GM21786 (cell line): ENCODE measurements around the gene USP22.
A peak's percentile ranks its signal among the peaks of the same experiment; 100 is the strongest.
"Not testable (repeated sequence)": the region's sequence is repeated elsewhere in the genome, so short reads cannot be mapped to it uniquely, and the experiment has no call there.

Experiments used
- ATAC-seq: cut with Tn5 transposase; IDR thresholded peaks from one replicate; pipeline ENCODE4 v1.9.1; 2021; ENCODE audit not compliant: unreplicated experiment

USP22 gene

DNA sequence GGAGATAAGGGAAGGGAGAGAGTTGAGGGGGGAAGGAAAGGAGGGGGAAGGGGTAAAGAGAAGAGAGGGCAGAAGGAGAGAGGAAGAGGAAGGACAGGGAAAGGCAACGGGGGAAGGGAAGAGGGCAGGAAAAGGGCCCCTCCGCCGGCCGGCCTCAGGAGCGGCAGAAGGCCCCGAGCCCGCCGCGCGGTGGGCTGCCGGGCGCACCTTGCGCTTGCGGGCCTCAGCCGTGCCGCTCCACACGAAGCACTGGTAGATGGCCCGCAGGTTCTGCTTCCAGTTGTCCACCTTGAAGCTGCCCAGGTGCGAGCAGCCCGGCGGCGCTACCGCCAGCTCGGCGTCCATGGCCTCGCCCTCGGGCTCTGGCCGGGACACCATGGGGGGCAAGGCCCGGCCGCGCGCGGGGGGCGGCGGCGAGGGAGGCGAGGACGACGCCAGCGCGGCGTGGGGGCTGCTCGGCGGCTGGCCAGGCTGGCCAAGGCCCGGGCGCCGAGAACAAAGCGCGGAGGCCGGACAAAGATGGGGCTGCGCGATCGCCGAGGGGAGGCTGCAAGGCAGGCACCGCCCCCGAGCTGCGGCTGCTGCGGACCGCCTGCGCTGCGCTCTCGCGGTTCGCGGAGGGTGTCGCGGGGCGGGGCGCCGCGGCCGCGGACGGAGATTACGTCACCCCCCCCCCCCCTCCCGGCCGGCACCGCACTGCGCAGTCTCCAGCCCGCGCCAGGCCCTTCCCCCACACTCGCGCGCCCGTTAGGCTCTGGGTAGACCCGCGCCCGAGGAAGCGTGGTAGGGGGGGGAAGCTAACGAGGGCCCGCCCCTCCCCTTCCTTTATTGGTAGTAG lies at the start of gene USP22:
TSS of gene USP22 (minus strand) at position 554 of the 838 bp plus-strand sequence. CDS start at position 378, 176 bp downstream.
- peak; percentile 45 for ATAC-seq

- no peak for ATAC-seq
These were observed 48.2 kb upstream of the USP22 start for GRCh38 chr17:21090902-21091618.

DNA sequence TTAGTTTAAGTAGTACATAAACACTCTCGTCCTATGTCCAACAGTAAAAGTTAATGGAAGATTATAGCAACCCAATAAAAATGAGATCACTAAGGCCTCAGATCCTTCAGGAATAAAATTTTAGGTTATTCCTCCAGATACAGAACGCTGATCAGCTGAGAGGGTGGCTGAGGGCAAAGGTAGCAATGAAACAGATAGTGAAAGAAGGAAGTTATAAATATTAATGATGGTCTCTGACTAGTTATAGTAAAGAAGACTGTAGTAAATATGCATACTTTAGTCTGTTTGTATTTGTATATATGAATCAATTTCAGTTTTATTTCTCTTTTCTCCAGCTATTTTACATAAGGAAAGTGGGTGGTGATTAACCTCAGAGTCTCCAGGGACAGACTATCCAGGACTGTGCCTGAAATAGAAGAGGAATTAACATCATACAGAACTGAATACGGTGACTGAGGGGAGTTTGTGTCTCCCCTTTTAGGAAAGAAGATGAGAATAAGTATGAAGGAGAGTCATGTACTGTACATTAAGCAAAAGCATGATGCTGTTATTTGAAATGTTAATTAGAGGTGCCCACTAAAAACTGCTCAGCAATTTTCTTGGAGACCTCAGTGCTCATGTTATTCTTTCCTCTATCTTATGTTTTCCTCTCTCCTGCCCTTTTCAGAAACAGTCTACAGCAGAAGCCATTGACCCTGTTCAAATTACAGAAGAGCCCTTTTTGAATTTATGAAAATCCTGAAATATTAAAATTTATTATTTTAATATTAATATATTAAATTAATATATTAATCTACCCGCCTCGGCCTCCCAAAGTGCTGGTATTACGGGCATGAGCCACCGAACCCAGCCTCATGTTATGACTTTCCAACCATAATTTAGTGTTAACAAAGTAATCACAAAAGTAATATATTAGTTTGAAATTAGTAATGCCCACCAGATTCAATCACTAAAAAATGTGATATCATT lies 47.4 kb upstream of the USP22 start:
- ATAC-seq, result no peak

GRCh38 chr17:21089145-21089544 lies 46.3 kb upstream of the USP22 start:
- no peak for ATAC-seq

DNA sequence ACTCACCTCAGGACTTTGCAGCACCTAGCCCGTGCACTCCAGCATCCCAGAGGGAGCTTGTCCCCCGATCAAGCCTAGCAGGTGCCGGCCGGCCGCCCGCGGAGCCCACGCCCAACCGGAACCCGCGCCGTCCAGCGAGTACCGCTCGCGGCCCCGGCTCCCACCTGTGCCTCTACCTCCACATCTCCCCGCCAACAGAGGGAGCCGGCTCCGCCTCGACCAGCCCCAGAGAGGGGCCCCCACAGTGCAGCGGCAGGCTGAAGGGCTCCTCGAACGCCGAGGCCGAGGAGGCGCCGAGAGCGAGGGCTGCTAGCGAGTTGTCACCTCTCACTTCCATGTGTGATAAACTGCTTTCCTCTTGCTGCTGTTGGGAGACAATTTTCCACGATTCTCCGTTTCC lies 42.9 kb upstream of the USP22 start:
- ATAC-seq, result no peak

- ATAC-seq, result not testable (repeated sequence)
These were observed 42.5 kb upstream of the USP22 start for GRCh38 chr17:21085280-21085679.

DNA sequence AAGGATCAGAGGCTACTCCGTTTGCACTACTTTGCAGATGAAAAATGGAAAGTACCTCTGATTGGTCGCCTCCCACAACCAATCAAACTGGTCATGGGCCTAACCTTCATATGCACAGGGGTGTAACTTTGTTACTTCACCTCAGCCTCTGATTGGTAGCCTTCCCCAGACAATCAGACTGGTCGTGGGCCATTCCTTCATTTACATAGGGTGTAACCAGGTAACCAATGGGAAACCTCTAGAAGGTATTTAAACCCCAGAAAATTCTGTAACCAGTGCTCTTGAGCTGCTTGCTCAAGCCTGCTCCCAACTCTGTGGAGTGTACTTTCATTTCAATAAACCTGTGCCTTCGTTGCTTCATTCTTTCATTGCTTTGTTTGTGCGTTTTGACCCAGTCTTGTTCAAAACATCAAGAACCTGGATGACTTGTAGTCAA lies 39.2 kb upstream of the USP22 start:
- ATAC-seq, result no peak

DNA sequence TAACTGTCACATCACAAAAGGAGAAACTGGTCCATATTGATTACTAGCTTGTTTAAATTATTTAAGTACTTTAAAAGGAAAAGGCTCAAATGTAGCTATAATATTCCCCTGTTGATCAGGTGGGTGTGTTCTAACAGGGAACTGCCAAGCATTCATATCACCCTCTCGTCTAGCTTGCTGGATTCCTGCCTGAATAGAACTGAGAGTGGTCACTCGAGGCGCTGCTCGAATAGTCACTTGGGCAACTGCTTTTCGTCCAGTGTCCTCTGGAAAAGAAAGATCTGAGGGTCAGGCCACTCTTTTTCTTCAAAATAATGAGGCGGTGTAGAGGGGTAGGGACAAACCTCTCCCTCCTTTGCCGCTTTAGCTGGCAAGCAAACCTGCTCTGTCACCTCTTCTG lies 36.4 kb upstream of the USP22 start:
- ATAC-seq, result no peak

- ATAC-seq, result no peak
These were observed 35.4 kb upstream of the USP22 start for GRCh38 chr17:21078016-21078780.

GRCh38 chr17:21077281-21077680 lies 34.5 kb upstream of the USP22 start:
- no peak for ATAC-seq

- ATAC-seq, result no peak
These were observed 33.4 kb upstream of the USP22 start for GRCh38 chr17:21076242-21076641.

- ATAC-seq, result no peak
These were observed 32.9 kb upstream of the USP22 start for GRCh38 chr17:21075739-21076085.

DNA sequence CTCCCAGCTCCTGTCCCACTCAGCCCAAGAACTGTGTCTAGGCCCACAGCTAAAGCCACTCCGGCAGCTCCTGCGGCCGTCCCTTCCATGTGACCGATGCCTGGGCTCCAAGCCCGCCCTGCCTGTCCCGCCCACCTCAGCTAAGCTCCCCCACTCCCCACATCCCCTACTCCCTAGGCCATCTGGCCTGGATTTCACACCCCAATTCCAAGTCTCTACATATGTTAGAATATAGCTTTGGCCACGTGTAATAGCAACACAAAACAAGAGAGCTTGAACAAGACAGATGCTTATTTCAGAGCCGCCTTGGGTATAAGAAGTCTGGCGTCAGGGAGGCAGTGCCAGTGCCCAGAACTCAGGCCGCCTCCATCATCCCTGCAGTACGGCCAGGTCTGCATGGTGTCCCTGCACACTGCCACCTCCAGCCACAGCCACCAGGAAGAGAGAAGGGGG lies 30.0 kb upstream of the USP22 start:
- ATAC-seq, result no peak

- no peak for ATAC-seq
These were observed 23.6 kb upstream of the USP22 start for GRCh38 chr17:21066394-21066793.

DNA sequence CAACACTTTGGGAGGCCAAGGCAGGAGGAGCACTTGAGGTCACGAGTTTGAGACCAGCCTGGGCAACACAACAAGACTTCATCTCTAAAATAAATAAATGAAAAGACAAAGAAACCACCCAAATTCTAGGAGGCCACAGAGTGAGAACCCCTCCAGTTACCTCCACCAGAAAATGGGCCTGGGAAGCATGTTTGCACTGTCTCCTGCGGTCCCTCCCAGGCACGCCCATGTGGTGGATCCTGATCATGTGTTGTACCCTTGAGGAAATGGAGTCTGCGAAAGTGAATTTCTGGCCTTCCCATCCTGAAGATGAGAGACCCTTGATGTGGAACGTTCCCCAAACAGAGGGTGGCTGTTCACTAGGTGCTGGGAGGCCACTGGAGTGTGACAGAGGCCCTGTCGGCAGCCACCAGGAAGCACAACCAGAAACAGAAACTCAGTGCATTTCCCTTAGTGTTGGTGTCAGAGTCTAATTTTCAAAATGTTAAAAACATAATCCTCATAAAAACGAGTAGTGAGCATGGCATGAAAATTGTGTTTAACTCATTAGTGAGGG lies 19.2 kb upstream of the USP22 start:
- peak; percentile 68 for ATAC-seq

DNA sequence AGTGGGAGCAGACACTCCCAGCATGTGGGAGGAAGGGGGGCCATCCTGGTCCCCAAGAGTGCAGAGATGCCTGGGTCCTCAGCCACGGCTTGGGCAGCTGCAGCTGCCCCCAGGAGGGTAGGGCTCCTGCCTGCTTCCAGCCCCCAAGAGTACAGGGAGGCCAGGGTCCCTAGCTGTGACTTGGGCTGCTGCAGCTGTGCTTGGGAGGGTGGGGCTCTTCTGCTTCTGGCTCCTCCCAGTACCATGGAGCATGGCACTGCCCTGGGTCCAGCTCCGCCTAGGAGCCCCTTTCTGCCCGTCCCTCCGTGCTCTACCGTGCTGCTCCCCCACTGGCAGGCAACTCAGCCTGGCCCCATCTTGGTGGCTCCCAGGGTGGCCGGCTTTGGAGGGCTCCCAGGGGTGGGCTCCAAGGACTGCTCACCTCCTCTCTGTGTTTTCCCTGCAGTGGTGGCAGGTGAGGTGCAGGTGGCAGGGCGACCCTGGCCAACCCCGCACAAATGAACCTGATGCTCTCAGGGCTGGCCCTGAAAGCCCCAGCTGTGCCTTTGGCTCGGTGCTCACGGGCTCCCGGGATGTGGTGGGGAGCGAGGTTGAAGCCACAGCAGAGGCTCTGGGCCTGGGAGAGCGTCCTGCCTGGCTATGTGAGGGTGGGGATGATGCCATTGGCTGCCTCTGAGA lies 18.5 kb upstream of the USP22 start:
- no peak for ATAC-seq

- ATAC-seq, result no peak
These were observed 16.9 kb upstream of the USP22 start for GRCh38 chr17:21059761-21060160.

DNA sequence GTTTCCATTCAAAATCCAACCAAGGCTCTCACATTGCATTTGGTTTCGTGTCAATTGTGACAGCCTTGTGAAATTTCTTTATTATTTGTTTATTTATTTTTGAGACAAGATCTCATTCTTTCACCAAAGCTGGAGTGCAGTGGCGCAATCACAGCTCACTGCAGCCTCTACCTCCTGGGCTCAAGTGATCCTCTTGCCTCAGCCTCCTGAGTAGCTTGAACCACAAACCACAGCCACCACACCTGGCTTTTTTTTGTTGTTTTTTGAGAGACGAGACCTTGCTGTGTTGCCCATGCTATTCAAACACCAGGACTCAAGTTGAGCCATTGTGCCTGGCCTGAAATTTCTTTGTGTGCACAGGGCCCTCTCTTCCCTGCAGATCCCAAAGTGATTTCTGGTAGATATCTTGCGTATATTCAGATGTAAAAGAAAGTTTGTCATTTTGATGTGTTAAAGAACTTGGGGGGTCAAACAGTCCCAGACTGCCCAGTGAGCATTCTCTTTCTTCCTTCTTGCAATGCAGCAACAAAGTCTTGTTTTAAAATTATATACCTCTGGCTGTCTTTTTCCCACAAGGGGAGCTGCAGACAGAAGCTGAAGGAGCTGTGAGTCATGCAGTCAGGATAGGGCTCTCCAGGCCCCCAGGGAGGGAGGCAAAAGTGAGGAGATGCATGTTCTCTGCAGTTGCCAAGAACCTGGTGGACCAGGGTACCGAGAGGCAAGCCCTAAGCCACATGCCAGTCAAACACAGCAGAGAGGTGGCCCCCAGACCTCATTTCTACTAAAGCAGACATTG lies 15.5 kb upstream of the USP22 start:
- ATAC-seq, result no peak

DNA sequence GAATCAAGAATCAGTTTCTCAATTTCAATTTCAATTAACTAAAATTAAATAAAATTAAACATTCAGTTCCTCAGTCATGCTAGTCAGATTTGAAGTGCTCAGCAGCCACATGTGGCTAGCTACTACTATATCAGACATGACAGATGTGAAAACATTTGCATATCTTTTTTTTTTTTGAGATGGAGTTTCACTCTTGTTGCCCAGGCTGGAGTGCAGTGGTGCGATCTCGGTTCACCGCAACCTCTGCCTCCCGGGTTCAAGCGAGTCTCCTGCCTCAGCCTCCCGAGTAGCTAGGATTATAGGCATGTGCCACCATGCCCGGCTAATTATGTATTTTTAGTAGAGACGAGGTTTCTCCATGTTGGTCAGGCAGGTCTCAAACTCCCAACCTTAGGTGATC lies 10.2 kb upstream of the USP22 start:
- peak; percentile 78 for ATAC-seq
